Measurements from ENCODE around the gene CREB3L2.
A peak's percentile ranks its signal among the peaks of the same experiment; 100 is the strongest.
"Not testable (repeated sequence)": the region's sequence is repeated elsewhere in the genome, so short reads cannot be mapped to it uniquely, and the experiment has no call there.

The CREB3L2 gene

GRCh38 chr7:138001529-138002095 lies at the start of gene CREB3L2:
Gene CREB3L2, minus strand, starts transcription at chr7:138002086. Its CDS starts 381 bp downstream, at chr7:138001705.
- DNase-seq (ENCODE audit: low read depth in 3 of 3): peak; percentile 35 to 47 (median 40)

GRCh38 chr7:138049505-138050116 lies 47.7 kb upstream of the CREB3L2 start:
- no peak for DNase-seq (ENCODE audit: low read depth in 3 of 3)

- no peak for DNase-seq (ENCODE audit: low read depth in 3 of 3)
These were observed 46.0 kb upstream of the CREB3L2 start for GRCh38 chr7:138047907-138048306.

- DNase-seq (ENCODE audit: low read depth in 3 of 3): no peak
These were observed 43.0 kb upstream of the CREB3L2 start for GRCh38 chr7:138044897-138045296.

GRCh38 chr7:138040063-138040462 lies 38.2 kb upstream of the CREB3L2 start:
- not testable (repeated sequence) for DNase-seq (ENCODE audit: low read depth in 3 of 3)

GRCh38 chr7:138036135-138036534 lies 34.2 kb upstream of the CREB3L2 start:
- no peak for DNase-seq (ENCODE audit: low read depth in 3 of 3)

GRCh38 chr7:138033241-138033640 lies 31.4 kb upstream of the CREB3L2 start:
- DNase-seq (ENCODE audit: low read depth in 3 of 3): no peak

- no peak for DNase-seq (ENCODE audit: low read depth in 3 of 3)
These were observed 30.9 kb upstream of the CREB3L2 start for GRCh38 chr7:138032770-138033169.

GRCh38 chr7:138032186-138032585 lies 30.3 kb upstream of the CREB3L2 start:
- DNase-seq (ENCODE audit: low read depth in 3 of 3): no peak

GRCh38 chr7:138030679-138031351 lies 28.9 kb upstream of the CREB3L2 start:
- no peak for DNase-seq (ENCODE audit: low read depth in 3 of 3)

GRCh38 chr7:138029941-138030340 lies 28.1 kb upstream of the CREB3L2 start:
- DNase-seq (ENCODE audit: low read depth in 3 of 3): no peak

- no peak for DNase-seq (ENCODE audit: low read depth in 3 of 3)
These were observed 27.2 kb upstream of the CREB3L2 start for GRCh38 chr7:138029126-138029525.

GRCh38 chr7:138027100-138027499 lies 25.2 kb upstream of the CREB3L2 start:
- no peak for DNase-seq (ENCODE audit: low read depth in 3 of 3)

- DNase-seq (ENCODE audit: low read depth in 3 of 3): no peak
These were observed 23.6 kb upstream of the CREB3L2 start for GRCh38 chr7:138025215-138026186.

- DNase-seq (ENCODE audit: low read depth in 3 of 3): no peak
These were observed 22.9 kb upstream of the CREB3L2 start for GRCh38 chr7:138024765-138025164.

- no peak for DNase-seq (ENCODE audit: low read depth in 3 of 3)
These were observed 22.4 kb upstream of the CREB3L2 start for GRCh38 chr7:138024343-138024691.

- no peak for DNase-seq (ENCODE audit: low read depth in 3 of 3)
These were observed 21.9 kb upstream of the CREB3L2 start for GRCh38 chr7:138023618-138024342.

- DNase-seq (ENCODE audit: low read depth in 3 of 3): no peak
These were observed 20.0 kb upstream of the CREB3L2 start for GRCh38 chr7:138021889-138022288.

- no peak for DNase-seq (ENCODE audit: low read depth in 3 of 3)
These were observed 16.1 kb upstream of the CREB3L2 start for GRCh38 chr7:138017992-138018391.

GRCh38 chr7:138015096-138015495 lies 13.2 kb upstream of the CREB3L2 start:
- no peak for DNase-seq (ENCODE audit: low read depth in 3 of 3)

GRCh38 chr7:138014686-138015085 lies 12.8 kb upstream of the CREB3L2 start:
- no peak for DNase-seq (ENCODE audit: low read depth in 3 of 3)
